K562 (cell line): ENCODE measurements around the gene HNF1B. TPM values are rescaled to one million over a fixed set of nuclear protein-coding genes. Genes with fewer than 3 reads are reported as not detected.

Experiments used
- CAMTA2 ChIP-seq: fragments of 250-450 bp; sonication (Bioruptor Pico); conservative IDR thresholded peaks from 2 replicates; pipeline ENCODE4 v1.5.1; 2022
- CBX5 ChIP-seq: IDR thresholded peaks from 2 replicates; pipeline ENCODE4 v1.6.1; 2014; ENCODE audit warnings: low read depth, borderline replicate concordance
- ELK1 ChIP-seq: sonication (generic); formaldehyde crosslinking; IDR thresholded peaks from 2 replicates; pipeline ENCODE4 v1.8.1; 2022; ENCODE audit warnings: missing genetic modification reagents
- STAG1 ChIP-seq: sonication (generic); formaldehyde crosslinking; IDR thresholded peaks from 2 replicates; pipeline ENCODE4 v1.5.0; 2020; ENCODE audit warnings: missing genetic modification reagents, borderline replicate concordance
- ZNF174 ChIP-seq: fragments of 250-450 bp; sonication (Bioruptor Pico); IDR thresholded peaks from 2 replicates; pipeline ENCODE4 v1.4.0; 2020; ENCODE audit warnings: mild to moderate bottlenecking
- ZNF609 ChIP-seq: sonication (generic); formaldehyde crosslinking; IDR thresholded peaks from 2 replicates; pipeline ENCODE4 v1.8.1; 2023; ENCODE audit warnings: missing genetic modification reagents, mild to moderate bottlenecking, borderline replicate concordance
- polyA plus RNA-seq, 8 experiments: library from polyadenylated mRNA; depleted of rRNA in 4 of 8; stranded (reverse) in 5 of 8; unstranded in 3 of 8; fragments of >200 nt; fragmentation: Nextera tagmentation in 2 of 8; fragmentation: Illumina TruSeq in 1 of 8; extraction: Ambion mirVana in 2 of 8; extraction: Trizol in 1 of 8; gene quantifications; 2 replicates each; pipeline versions ENCODE4 v1.2.1 to v1.2.3, GENCODE V29; 2011 to 2014; ENCODE audit warnings: inconsistent platforms in 1 of 8, missing spikeins in 1 of 8
- total RNA-seq, 7 experiments: library from RNA; depleted of rRNA in 6 of 7; stranded (reverse); fragments of >200 nt in 6 of 7; fragmentation: Illumina TruSeq in 2 of 7; extraction: Trizol in 2 of 7; gene quantifications; 2 replicates each; pipeline versions ENCODE4 v1.2.1 to v1.2.3, GENCODE V29; 2011 to 2021; ENCODE audit warnings: low replicate concordance in 1 of 7

HNF1B gene
- total and polyA plus RNA-seq, 9 of the 15 experiments (the other 6 are each of a cell fraction or from before 2014, with no cell fraction given) = not detected

GRCh38 chr17:37787055-37787757 is 42.3 kb upstream of the HNF1B start (continued):
- no peak for TF ChIP-seq ZNF609 (CRISPR knock-in tag)
- no peak for TF ChIP-seq CAMTA2 (CRISPR knock-in tag)
- no peak for TF ChIP-seq STAG1 (CRISPR knock-in tag)
- TF ChIP-seq ELK1 = no peak
- no peak for TF ChIP-seq CBX5
- TF ChIP-seq ZNF174 = no peak
